ENCODE results near the gene NGDN. TPM values are rescaled to one million over a fixed set of nuclear protein-coding genes. Genes with fewer than 3 reads are reported as not detected.

Gene NGDN
- total RNA-seq, 1 experiment from 2014 or later = 42.0 TPM

DNA sequence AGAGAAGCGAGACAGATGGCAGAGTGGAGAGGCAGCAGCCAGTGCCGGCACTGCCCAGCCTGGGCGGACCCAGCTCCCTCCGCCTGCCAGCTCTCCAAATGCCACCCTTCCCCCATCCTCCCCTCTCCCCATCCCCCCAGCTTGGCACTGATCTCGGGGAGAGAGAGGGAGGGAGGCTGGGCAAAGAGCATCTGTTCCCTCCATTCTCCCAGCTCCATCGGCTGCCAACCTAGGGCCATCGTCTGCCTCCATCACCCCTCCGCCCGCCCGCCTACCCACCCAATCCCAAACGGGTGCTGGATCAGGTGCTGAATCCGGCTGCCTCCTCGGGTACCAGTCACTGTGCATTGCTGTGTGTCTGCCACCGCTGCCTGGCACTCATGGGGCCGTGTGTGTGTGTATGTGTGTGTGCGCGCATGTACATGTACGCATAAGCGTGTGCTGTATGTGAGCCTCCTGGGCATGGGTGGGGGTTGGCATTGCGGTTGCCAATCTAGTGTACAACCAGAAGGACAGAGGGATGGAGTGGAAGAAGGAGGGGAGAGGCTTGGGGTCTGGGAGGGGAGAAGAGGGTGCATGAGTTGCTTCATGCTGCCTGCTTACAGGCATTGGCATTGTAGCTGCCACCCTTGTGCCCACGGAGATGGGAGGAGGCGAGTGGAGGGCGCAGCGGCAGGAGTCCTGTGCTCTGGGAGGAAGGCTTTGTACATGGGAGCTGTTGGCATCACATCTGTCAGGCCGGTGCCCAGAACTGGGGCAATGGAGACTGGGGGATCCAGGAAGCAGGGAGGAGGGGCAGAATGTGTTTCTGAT, 43.7 kb downstream of the NGDN start (continued):
- no peak for TF ChIP-seq YY1 (IDR thresholded peaks at IDR 0.05; ENCODE audit: extremely low read depth, insufficient replicate concordance, low read depth, low read length)

GRCh38 chr14:23513818-23514643, 44.5 kb downstream of the NGDN start:
- CTCF ChIA-PET = no interaction called here
- POLR2A ChIA-PET = no interaction called here

More at GRCh38 chr14:23513818-23514643, 44.5 kb downstream of the NGDN start:
- DNase-seq (ENCODE audit: low read depth, low spot score) = no peak
- no peak overlapping the region for H3K9ac ChIP-seq (ENCODE audit: low read length)
- no peaks in the 10 kb centered on the region for H3K4me1 ChIP-seq (ENCODE audit: control insufficient read depth in 1 of 2, insufficient read depth in 2 of 2, low read length in 2 of 2)
- H3K36me3 ChIP-seq (ENCODE audit: control insufficient read depth in 1 of 2, insufficient read depth in 2 of 2, low read length in 2 of 2) = no peaks in the 10 kb centered on the region
- no peaks in the 10 kb centered on the region for H4K20me1 ChIP-seq (ENCODE audit: insufficient read depth)
- H3K27ac ChIP-seq (ENCODE audit: low read depth, low read length) = no peak overlapping the region
- H2AFZ ChIP-seq (ENCODE audit: low read depth, low read length, poor library complexity, severe bottlenecking) = no peak overlapping the region
- no peak for TF ChIP-seq RAD21 (IDR thresholded peaks at IDR 0.05; ENCODE audit: low read depth)
- no peak for TF ChIP-seq EGR1 (IDR thresholded peaks at IDR 0.05; ENCODE audit: low read depth)
- no peak for TF ChIP-seq YY1 (IDR thresholded peaks at IDR 0.05; ENCODE audit: extremely low read depth, insufficient replicate concordance, low read depth, low read length)
- no peak for TF ChIP-seq SP1 (IDR thresholded peaks at IDR 0.05; ENCODE audit: low read depth)
- TF ChIP-seq, protein P1, sequence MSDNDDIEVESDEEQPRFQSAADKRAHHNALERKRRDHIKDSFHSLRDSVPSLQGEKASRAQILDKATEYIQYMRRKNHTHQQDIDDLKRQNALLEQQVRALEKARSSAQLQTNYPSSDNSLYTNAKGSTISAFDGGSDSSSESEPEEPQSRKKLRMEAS (IDR thresholded peaks at IDR 0.05) = no peak
- TF ChIP-seq SIN3A (IDR thresholded peaks at IDR 0.05; ENCODE audit: low read depth) = no peak
- TF ChIP-seq, protein P2, sequence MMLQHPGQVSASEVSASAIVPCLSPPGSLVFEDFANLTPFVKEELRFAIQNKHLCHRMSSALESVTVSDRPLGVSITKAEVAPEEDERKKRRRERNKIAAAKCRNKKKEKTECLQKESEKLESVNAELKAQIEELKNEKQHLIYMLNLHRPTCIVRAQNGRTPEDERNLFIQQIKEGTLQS (IDR thresholded peaks at IDR 0.05) = no peak
- TF ChIP-seq CEBPB (IDR thresholded peaks at IDR 0.05; ENCODE audit: low read depth) = no peak
- no peak for TF ChIP-seq CBX3 (IDR thresholded peaks at IDR 0.05; ENCODE audit: low read depth)
- TF ChIP-seq ZFX (IDR thresholded peaks at IDR 0.05) = no peak
- no peak for TF ChIP-seq FOSL1 (IDR thresholded peaks at IDR 0.05; ENCODE audit: low read depth)
- no peak for TF ChIP-seq ZNF274 (IDR thresholded peaks at IDR 0.05; ENCODE audit: low read depth, low read length)
- no peak for TF ChIP-seq CTCF (IDR thresholded peaks at IDR 0.05 in 2 of 3, conservative IDR thresholded peaks at IDR 0.05 in 1 of 3; ENCODE audit: borderline replicate concordance in 1 of 3, insufficient read depth in 1 of 3, low read depth in 2 of 3, low read length in 2 of 3)
- TF ChIP-seq REST (IDR thresholded peaks at IDR 0.05; ENCODE audit: low read depth) = no peak
- no peaks in the 10 kb centered on the region for H3K79me2 ChIP-seq (ENCODE audit: insufficient read depth, low read length)
- H3K4me3 ChIP-seq (replicated peaks in 1 of 2; ENCODE audit: low read depth in 1 of 2, low read length in 2 of 2) = no peak overlapping the region
- RAD21 ChIA-PET (ENCODE audit: low non-redundant PET in 1 of 2, low total read pairs in 2 of 2, uncharacterized antibody in 2 of 2, unreplicated experiment in 2 of 2) = no interaction called here
- H3K9me3 ChIP-seq (ENCODE audit: control insufficient read depth in 1 of 2, insufficient read depth in 1 of 2, low read depth in 1 of 2, low read length in 2 of 2) = no peaks in the 10 kb centered on the region
- no peak overlapping the region for H3K4me2 ChIP-seq (ENCODE audit: low read length)
- H3K27me3 ChIP-seq (ENCODE audit: insufficient read depth, low read length) = no peaks in the 10 kb centered on the region
- intact Hi-C loops (cut with micrococcal nuclease) = no loop called here
- no peak for ATAC-seq
- no TSS peak for BruUV-seq (replicated peaks)
- H3K9me2 ChIP-seq (ENCODE audit: insufficient read depth) = no peaks in the 10 kb centered on the region

All from HCT116 (cell line).